GM19239 (cell line): Measurements from ENCODE around the gene MGAT2.
"Not testable (repeated sequence)": the region's sequence is repeated elsewhere in the genome, so short reads cannot be mapped to it uniquely, and the experiment has no call there.

Experiments used
- DNase-seq: peaks from one replicate; pipeline ENCODE4 v3.0.0; 2011; ENCODE audit warnings: low spot score; ENCODE audit not compliant: insufficient read length
- FAIRE-seq: peaks from 2 replicates; lab custom pipeline; 2011; peaks lifted over from hg19 to GRCh38; lab: Jason Lieb, UNC

MGAT2 gene

DNA sequence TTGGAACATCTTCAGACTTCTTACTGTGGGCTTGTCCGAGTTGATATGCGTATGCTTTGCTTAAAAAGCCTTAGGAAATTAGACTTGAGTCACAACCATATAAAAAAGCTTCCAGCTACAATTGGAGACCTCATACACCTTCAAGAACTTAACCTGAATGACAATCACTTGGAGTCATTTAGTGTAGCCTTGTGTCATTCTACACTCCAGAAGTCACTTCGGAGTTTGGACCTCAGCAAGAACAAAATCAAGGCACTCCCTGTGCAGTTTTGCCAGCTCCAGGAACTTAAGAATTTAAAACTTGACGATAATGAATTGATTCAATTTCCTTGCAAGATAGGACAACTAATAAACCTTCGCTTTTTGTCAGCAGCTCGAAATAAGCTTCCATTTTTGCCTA lies 13.0 kb upstream of the MGAT2 start:
- DNase-seq (no peak), FAIRE-seq (no peak)

GRCh38 chr14:49612251-49612650 lies 8.3 kb upstream of the MGAT2 start:
- DNase-seq (no peak), FAIRE-seq (no peak)

DNA sequence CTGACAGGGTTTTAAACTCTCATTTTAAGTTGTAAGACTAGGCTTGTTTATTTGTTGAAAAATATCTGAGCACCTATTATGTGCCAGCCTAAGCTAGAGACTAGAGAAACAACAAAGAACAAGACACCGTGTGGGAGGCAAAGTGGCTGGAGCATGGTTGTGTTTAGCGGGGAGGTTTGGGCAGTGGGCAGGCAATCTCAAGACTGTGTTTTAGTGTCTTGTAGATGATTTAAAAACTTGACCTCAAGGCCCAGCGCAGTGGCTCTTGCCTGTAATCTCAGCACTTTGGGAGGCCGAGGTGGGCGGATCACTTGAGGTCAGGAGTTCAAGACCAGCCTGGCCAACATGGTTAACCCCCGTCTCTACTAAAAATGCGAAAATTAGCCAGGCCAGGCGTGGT lies 7.9 kb upstream of the MGAT2 start:
- FAIRE-seq (no peak), DNase-seq (no peak)

DNA sequence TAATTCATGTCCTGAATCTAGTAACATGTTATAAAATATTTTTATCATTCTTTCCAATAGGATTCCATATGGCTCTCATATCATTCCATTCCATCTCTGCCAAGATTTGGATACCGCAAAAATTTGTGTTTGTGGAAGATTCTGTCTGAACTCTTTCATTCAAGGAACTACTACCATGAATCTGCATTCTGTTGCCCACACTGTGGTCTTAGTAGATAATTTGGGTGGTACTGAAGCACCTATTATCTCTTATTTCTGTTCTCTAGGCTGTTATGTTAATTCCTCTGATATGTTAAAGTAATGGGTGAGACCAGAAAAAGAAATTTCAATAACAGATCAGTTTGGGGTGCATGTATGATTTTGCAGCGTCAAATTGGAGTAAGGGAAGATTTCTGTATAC lies 6.4 kb upstream of the MGAT2 start:
- no peak for FAIRE-seq

GRCh38 chr14:49615776-49616175 lies 4.8 kb upstream of the MGAT2 start:
- no peak for FAIRE-seq
- DNase-seq: no peak

More for the DNA sequence above, 6.4 kb upstream of the MGAT2 start:
- no peak for DNase-seq

GRCh38 chr14:49617852-49618519 lies 2.6 kb upstream of the MGAT2 start:
- DNase-seq (no peak), FAIRE-seq (no peak)

DNA sequence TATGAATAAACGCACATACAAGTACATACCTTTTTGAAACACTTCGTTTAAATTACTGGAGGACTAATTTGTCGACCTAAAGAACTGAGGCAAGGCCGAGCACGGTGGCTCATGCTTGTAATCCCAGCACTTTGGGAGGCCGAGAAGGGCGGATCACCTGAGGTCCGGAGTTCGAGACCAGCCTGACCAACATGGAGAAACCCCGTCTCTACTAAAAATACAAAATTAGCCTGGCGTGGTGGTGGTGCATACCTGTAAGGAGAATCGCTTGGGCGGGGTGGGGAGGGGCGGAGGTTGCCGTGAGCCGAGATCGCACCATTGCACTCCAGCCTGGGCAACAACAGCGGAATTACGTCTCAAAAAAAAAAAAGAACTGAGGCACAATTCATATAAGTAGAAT lies 1.3 kb upstream of the MGAT2 start:
- not testable (repeated sequence) for DNase-seq, FAIRE-seq

GRCh38 chr14:49619730-49620129 lies 869 bp upstream of the MGAT2 start:
- FAIRE-seq (no peak), DNase-seq (no peak)

DNA sequence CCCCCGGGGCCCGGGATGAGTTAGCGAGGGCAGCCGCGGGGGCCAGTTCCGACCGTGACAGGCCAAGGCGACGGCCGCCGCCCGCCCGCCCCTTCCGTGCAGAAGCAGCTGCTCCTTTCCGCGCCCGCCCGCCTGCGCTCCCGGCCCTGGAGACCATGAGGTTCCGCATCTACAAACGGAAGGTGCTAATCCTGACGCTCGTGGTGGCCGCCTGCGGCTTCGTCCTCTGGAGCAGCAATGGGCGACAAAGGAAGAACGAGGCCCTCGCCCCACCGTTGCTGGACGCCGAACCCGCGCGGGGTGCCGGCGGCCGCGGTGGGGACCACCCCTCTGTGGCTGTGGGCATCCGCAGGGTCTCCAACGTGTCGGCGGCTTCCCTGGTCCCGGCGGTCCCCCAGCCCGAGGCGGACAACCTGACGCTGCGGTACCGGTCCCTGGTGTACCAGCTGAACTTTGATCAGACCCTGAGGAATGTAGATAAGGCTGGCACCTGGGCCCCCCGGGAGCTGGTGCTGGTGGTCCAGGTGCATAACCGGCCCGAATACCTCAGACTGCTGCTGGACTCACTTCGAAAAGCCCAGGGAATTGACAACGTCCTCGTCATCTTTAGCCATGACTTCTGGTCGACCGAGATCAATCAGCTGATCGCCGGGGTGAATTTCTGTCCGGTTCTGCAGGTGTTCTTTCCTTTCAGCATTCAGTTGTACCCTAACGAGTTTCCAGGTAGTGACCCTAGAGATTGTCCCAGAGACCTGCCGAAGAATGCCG lies 699 bp downstream of the MGAT2 start:
- FAIRE-seq (peak; percentile 76), DNase-seq (no peak)

- DNase-seq: no peak
- FAIRE-seq: no peak
Observed at GRCh38 chr14:49622022-49622607, 1.5 kb downstream of the MGAT2 start.

DNA sequence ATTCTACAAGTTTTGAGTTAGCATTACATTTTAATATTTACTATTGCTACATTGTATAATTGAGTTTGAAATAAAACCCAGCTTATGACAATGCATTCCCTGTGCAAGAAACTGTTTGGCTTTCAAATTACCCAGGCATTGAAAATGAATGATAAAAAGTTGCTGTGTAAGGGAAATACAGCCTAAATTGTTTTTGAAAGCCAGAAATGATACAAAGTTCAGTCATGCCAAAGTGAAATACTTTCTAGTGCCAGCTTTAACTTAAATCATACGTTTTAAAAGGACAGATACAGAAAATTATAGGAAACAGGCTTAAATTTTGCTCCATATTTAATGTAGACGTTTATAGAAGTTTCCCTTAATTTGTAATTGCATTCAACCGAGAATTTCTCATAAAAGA lies 2.8 kb downstream of the MGAT2 start:
- FAIRE-seq (no peak), DNase-seq (no peak)

- peak; percentile 44 for FAIRE-seq
- no peak for DNase-seq
Observed at GRCh38 chr14:49623941-49624839, 3.6 kb downstream of the MGAT2 start.

- peak; percentile 85 for FAIRE-seq
- DNase-seq: peak; percentile 55
Observed at GRCh38 chr14:49633640-49634546, 13.3 kb downstream of the MGAT2 start.

- FAIRE-seq: no peak
- peak; percentile 23 for DNase-seq
Observed at GRCh38 chr14:49634547-49635334, 14.1 kb downstream of the MGAT2 start, which contains the start of gene DNAAF2. TSS of gene DNAAF2 (minus strand) at chr14:49635244. CDS start at chr14:49635149, 95 bp downstream.

DNA sequence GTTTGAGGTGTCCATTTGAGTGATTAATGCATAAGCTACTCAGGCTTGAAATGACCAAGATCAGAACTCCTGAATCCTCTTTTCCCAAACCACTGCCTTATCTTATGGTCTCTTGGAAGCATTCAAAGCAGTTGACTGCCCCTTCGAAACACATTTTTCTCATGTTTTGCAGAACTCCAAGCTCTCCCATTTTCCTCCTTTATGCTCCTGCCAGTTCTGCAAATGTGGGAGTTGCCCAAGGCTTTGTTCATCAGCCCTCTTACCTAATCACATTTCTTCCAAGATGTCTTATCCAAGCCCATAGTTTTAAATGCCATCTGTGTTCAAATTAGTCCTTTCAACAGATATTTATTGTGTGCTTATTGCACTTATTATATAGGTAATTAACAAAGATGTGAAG lies 16.3 kb downstream of the MGAT2 start:
- FAIRE-seq (no peak), DNase-seq (no peak)

DNA sequence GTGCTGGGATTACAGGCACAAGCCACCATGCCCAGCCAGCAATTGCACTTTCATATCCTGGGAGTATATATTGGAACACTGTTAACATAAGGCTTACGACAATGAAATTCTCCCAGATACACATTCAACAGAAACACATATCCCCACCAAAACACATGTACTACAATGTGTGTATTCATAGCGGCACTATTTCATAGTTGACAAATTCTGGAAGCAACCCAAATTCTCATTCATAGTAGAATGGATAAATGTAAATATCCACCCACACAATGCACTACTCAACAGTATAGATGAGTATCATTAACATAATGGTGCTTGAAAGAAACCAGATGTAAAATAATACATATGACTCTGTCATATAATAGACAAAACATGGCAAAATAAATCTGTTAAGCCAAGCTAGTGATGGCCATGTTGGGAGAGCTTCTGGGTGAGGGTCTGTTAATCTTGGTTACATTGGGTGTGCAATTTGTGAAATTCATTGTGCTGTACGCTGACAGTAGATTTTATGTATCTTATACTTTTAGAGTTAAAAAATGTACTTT lies 17.0 kb downstream of the MGAT2 start:
- no peak for DNase-seq
- no peak for FAIRE-seq

DNA sequence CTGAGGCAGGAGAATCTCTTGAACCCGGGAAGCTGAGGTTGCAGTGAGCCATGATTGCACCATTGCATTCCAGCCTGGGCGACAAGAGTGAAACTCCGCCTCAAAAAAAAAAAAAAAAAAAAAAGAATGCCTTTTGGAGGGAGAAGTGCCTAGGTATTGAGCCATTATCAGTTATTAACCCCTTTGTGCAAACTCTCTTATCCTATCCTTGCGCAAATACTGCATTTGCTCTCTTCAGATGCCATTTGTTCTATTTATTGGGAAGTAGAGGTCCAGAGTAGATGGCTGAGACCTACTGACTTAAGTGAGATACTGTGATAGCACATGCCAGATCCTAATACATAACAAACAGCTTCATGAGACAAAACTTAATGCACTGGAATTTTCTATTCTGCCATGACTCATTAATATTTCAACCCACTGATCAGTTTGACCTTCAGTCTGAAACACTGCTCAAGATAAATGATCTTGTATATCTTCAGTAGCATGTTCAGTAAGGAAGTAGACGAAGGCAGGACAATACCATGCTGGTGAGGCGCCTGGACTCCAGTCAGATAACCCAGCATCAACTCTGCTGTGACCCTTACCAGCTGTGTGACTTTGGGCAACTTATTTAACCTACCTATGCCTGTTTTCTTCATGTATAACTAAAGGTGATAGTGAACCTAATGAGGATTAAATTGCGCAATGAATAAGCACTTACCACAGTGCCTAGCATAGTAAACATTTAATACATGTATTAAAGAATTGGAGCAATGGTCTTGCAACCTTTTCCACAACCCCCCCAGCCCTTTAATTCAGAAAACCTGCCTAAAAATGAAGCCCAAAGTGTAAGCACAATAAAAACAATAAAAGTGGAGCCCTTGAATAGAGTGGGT lies 20.2 kb downstream of the MGAT2 start:
- FAIRE-seq (peak; percentile 64), DNase-seq (no peak)
